Neural cell (in vitro differentiated cells): ENCODE results near the gene C2orf72.

Source experiments
- CTCF ChIP-seq: fragments of 450-650 bp; IDR thresholded peaks from 2 replicates; pipeline ENCODE4 v1.5.1; 2014; ENCODE audit warnings: antibody characterized with exemption, mild to moderate bottlenecking, moderate library complexity; ENCODE audit not compliant: poor library complexity, severe bottlenecking
- EP300 ChIP-seq: fragments of 450-650 bp; conservative IDR thresholded peaks from 2 replicates; pipeline ENCODE4 v1.6.1; 2014; ENCODE audit warnings: antibody characterized with exemption, mild to moderate bottlenecking, moderate library complexity; ENCODE audit not compliant: poor library complexity, severe bottlenecking
- MXI1 ChIP-seq: fragments of 450-650 bp; conservative IDR thresholded peaks from 2 replicates; pipeline ENCODE4 v1.6.1; 2014; ENCODE audit warnings: antibody characterized with exemption, mild to moderate bottlenecking; ENCODE audit not compliant: poor library complexity, severe bottlenecking
- RAD21 ChIP-seq: fragments of 450-650 bp; conservative IDR thresholded peaks from 2 replicates; pipeline ENCODE4 v1.6.1; 2014; ENCODE audit warnings: antibody characterized with exemption, mild to moderate bottlenecking, moderate library complexity

DNA sequence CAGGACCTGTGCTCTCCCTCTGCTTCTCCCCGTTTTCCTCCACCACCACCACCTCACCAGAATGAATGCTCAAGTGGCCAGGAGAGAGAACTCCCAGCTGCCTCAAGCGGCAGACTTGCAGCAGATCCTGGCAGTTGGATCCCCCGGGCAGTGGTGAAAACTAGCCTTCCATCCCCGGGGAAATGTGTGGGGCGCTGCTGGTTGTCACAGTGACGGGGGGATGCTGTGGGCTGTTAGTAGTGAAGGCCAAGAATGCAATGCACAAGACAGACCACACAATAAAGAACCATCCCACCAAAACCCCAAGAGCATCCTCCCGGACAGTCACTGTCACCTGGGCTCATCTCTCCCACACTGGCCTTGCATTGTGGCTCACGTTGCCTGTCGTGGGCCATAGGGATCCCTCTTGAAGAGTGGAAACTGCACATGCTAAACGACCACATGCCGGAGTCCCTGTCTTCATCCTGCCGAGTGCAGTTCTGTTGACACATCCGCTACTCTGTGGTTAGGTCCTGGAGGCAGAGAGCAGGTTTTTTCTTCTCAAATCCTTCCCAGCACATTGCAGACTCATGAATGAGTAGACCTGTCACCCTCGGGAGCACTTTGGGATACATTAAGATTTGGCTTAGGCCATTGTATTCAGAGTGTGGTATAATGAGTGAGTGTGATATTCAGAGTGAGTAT lies 27.9 kb upstream of the C2orf72 start:
- no peak for TF ChIP-seq CTCF
- TF ChIP-seq MXI1 = no peak
- no peak for TF ChIP-seq EP300
- TF ChIP-seq RAD21 = no peak
